Activated T-cell treated with anti-CD3 and anti-CD28 coated beads, Interleukin-2, amount 50 U/mL, for 72 hours (primary cell): ENCODE results near the gene RASIP1. TPM values are rescaled to one million over a fixed set of nuclear protein-coding genes. Genes with fewer than 3 reads are reported as not detected.

ENCODE experiments used
- ATAC-seq, 2 donors: fragments of 150-1000 bp; cut with Tn5 transposase; replicated peaks in 1 of 2; 2 replicates each; pipeline ENCODE4 v1.10.0; 2021; ENCODE audit warnings: moderate library complexity in 2 of 2, mild to moderate bottlenecking in 1 of 2
- DNase-seq, 2 donors: peaks; one replicate each; pipeline ENCODE4 v3.0.0; 2021 to 2022; ENCODE audit warnings: mixed read lengths in 1 of 2
- H3K27ac Mint-ChIP-seq: one replicate; pipeline ENCODE4 v1.8.0; 2022; ENCODE audit warnings: mild to moderate bottlenecking, moderate library complexity, mixed read lengths
- H3K27me3 Mint-ChIP-seq: one replicate; pipeline ENCODE4 v1.8.0; 2022; ENCODE audit warnings: low read depth, mixed read lengths
- H3K36me3 Mint-ChIP-seq, 2 donors: one replicate each; pipeline ENCODE4 v1.8.0; 2022; ENCODE audit warnings: mixed read lengths in 2 of 2, mild to moderate bottlenecking in 1 of 2; ENCODE audit not compliant: insufficient read depth in 2 of 2
- H3K4me1 Mint-ChIP-seq: one replicate; pipeline ENCODE4 v1.8.0; 2022; ENCODE audit warnings: low read depth, mixed read lengths
- H3K4me3 Mint-ChIP-seq, 2 donors: one replicate each; pipeline ENCODE4 v1.8.0; 2022; ENCODE audit warnings: mild to moderate bottlenecking in 2 of 2, mixed read lengths in 2 of 2, moderate library complexity in 2 of 2
- H3K9me3 Mint-ChIP-seq, 2 donors: one replicate each; pipeline ENCODE4 v1.8.0; 2022; ENCODE audit warnings: mixed read lengths in 2 of 2
- total RNA-seq, 2 donors: library from RNA; stranded (reverse); gene quantifications; one replicate each; pipeline ENCODE4 v1.2.3, GENCODE V29; 2022

Gene RASIP1
- total RNA-seq, 2 donors from 2014 or later, result 0.53 to 0.86 TPM

- ATAC-seq, result no peak
Observed at GRCh38 chr19:48735031-48735615, 5.3 kb downstream of the RASIP1 start.

GRCh38 chr19:48734625-48735024, 5.8 kb downstream of the RASIP1 start:
- Mint-ChIP-seq H3K4me1 (peaks cover 6% of the 10 kb centered on the region), H3K4me3 (no peak overlapping the region), H3K9me3 (peaks cover 0 to 2% of the 10 kb centered on the region in 2 donors), H3K27ac (no peak overlapping the region), H3K27me3 (no peaks in the 10 kb centered on the region), H3K36me3 (no peaks in the 10 kb centered on the region)
- ATAC-seq (no peak), DNase-seq (no peak)

More at GRCh38 chr19:48735031-48735615, 5.3 kb downstream of the RASIP1 start:
- no peak for DNase-seq
- Mint-ChIP-seq H3K36me3 (no peaks in the 10 kb centered on the region), H3K27ac (no peak overlapping the region), H3K4me3 (no peak overlapping the region), H3K27me3 (no peaks in the 10 kb centered on the region), H3K4me1 (peaks cover 6% of the 10 kb centered on the region), H3K9me3 (peaks cover 0 to 2% of the 10 kb centered on the region in 2 donors)

- peaks cover 3 to 5% of the 10 kb centered on the region in 2 donors for H3K9me3 Mint-ChIP-seq
- H3K36me3 Mint-ChIP-seq, result peaks cover 6 to 8% of the 10 kb centered on the region in 2 donors
- no peak overlapping the region for H3K4me3 Mint-ChIP-seq
- ATAC-seq, result no peak
- H3K27me3 Mint-ChIP-seq, result no peaks in the 10 kb centered on the region
- no peak for DNase-seq
- H3K27ac Mint-ChIP-seq, result no peak overlapping the region
- H3K4me1 Mint-ChIP-seq, result peaks cover 7% of the 10 kb centered on the region
Observed at GRCh38 chr19:48731452-48731851, 9.0 kb downstream of the RASIP1 start.

DNA sequence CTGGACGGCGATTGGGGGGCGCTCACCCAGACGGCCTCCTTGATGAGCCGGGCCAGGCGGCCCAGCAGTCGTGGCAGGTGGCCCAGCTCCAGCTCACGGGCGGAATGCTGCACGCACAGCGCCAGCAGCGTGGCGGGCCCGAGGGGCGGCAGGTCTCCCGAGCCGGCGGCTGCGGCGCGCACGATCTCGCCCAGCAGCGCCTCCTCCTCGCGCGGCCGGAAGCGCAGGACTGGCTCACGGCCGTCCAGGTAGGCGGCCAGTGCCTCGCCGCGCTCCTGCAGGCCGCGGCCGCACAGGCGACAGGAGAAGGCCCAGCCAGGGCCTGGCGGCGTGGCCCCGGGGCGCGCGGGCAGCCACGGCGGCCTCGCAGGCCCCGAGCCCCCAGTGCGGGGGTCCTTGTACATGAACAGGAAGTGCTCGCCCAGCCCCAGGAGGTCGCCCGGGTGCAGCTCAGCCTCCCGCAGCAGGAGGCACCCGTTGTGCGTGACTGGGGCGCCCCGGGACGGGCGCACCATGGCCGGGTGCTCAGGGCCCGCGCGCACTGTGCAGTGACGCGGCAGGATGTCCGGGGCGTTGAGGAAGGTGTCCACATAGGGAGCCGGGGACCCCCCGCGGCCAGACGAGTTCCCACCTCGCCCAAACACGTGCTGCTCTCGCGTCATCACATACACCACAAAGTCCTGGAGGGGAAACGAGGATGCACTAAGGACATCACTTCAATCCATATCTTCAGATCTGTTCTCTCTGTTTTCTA, 11.3 kb downstream of the RASIP1 start:
- ATAC-seq, result no peak
- Mint-ChIP-seq H3K36me3 (peaks cover 15 to 20% of the 10 kb centered on the region in 2 donors), H3K4me3 (no peak overlapping the region), H3K9me3 (peaks cover 9 to 11% of the 10 kb centered on the region in 2 donors), H3K27ac (no peak overlapping the region), H3K27me3 (no peaks in the 10 kb centered on the region), H3K4me1 (peaks cover 26% of the 10 kb centered on the region)
- no peak for DNase-seq

GRCh38 chr19:48726556-48726955, 13.9 kb downstream of the RASIP1 start:
- no peak for DNase-seq
- Mint-ChIP-seq H3K27me3 (no peaks in the 10 kb centered on the region), H3K4me3 (no peak overlapping the region), H3K27ac (no peak overlapping the region), H3K9me3 (peaks cover 9 to 11% of the 10 kb centered on the region in 2 donors), H3K4me1 (peaks cover 26% of the 10 kb centered on the region), H3K36me3 (peaks cover 15 to 20% of the 10 kb centered on the region in 2 donors)
- peak in 1 of 2 donors; percentile 63 for ATAC-seq

GRCh38 chr19:48724796-48725753, 15.3 kb downstream of the RASIP1 start:
- peak overlapping the region; percentile 59 to 68 for H3K4me3 Mint-ChIP-seq

DNA sequence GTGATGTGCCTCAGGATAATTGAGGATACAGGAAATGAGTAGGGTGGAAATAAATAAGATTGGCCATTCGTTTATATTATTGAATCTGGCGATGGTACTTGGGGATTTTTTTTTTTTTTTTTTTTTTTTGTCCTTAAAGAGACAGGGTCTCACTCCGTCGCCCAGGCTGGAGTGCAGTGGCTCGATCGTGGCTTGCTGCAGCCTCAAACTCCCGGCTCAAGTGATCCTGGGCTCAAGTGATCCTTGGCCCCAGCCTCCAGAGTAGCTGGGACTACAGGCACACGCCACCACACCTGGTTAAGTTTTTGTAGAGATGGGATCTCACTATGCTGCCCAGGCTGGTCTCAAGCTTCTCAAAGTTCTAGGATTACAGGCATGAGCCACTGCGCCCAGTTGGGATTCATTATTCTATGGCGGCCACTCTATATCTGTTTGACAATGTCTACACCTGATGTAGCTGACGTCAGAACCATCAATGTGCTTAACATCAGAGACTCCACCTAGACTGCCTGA, 18.2 kb downstream of the RASIP1 start:
- H3K27ac Mint-ChIP-seq, result no peak overlapping the region
- ATAC-seq (no peak), DNase-seq (no peak)
- H3K4me3 Mint-ChIP-seq, result peak overlapping the region in 1 of 2 donors; percentile 98
- H3K9me3 Mint-ChIP-seq, result peaks cover 6 to 11% of the 10 kb centered on the region in 2 donors
- H3K4me1 Mint-ChIP-seq, result peaks cover 39% of the 10 kb centered on the region
- no peaks in the 10 kb centered on the region for H3K27me3 Mint-ChIP-seq
- H3K36me3 Mint-ChIP-seq, result peaks cover 12 to 14% of the 10 kb centered on the region in 2 donors

More at GRCh38 chr19:48724796-48725753, 15.3 kb downstream of the RASIP1 start:
- ATAC-seq, result peak; percentile 33 to 47
- H3K27ac Mint-ChIP-seq, result peak overlapping the region; percentile 84
- H3K36me3 Mint-ChIP-seq, result peaks cover 15 to 20% of the 10 kb centered on the region in 2 donors
- DNase-seq, result peak; percentile 31 to 40
- peaks cover 39% of the 10 kb centered on the region for H3K4me1 Mint-ChIP-seq
- no peaks in the 10 kb centered on the region for H3K27me3 Mint-ChIP-seq
- peaks cover 7 to 11% of the 10 kb centered on the region in 2 donors for H3K9me3 Mint-ChIP-seq

GRCh38 chr19:48720613-48721296, 19.7 kb downstream of the RASIP1 start:
- peak overlapping the region; percentile 98 for H3K4me3 Mint-ChIP-seq
- H3K27me3 Mint-ChIP-seq, result no peaks in the 10 kb centered on the region
- H3K36me3 Mint-ChIP-seq, result peaks cover 7 to 8% of the 10 kb centered on the region in 2 donors
- H3K9me3 Mint-ChIP-seq, result peaks cover 4 to 7% of the 10 kb centered on the region in 2 donors
- H3K4me1 Mint-ChIP-seq, result peaks cover 26% of the 10 kb centered on the region
- ATAC-seq, result peak; percentile 95
- peak; percentile 91 to 95 for DNase-seq
- H3K27ac Mint-ChIP-seq, result peak overlapping the region; percentile 95

DNA sequence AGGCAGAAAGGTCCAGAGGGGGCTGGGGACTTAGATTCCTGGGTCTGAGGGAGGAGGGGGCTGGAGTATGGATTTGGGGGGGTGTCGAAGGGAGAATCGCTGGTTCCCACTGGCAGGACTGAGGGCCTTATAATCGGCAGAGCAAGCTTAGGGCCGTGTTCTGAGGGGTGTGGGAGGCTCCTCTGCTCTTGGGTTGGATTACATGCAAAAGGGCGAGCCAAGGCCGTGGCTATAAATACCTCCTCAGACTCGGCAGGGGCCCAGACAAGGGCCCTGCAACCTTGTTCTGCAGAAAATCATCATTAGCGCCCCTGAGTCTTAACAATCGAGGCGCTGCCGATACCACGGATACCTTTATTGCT, 20.2 kb downstream of the RASIP1 start:
- DNase-seq (no peak), ATAC-seq (no peak)
- peaks cover 4% of the 10 kb centered on the region in 2 donors for H3K9me3 Mint-ChIP-seq
- H3K4me3 Mint-ChIP-seq, result peak overlapping the region; percentile 98
- H3K27me3 Mint-ChIP-seq, result no peaks in the 10 kb centered on the region
- peaks cover 23% of the 10 kb centered on the region for H3K4me1 Mint-ChIP-seq
- peak overlapping the region; percentile 95 for H3K27ac Mint-ChIP-seq
- peaks cover 4% of the 10 kb centered on the region in 2 donors for H3K36me3 Mint-ChIP-seq

DNA sequence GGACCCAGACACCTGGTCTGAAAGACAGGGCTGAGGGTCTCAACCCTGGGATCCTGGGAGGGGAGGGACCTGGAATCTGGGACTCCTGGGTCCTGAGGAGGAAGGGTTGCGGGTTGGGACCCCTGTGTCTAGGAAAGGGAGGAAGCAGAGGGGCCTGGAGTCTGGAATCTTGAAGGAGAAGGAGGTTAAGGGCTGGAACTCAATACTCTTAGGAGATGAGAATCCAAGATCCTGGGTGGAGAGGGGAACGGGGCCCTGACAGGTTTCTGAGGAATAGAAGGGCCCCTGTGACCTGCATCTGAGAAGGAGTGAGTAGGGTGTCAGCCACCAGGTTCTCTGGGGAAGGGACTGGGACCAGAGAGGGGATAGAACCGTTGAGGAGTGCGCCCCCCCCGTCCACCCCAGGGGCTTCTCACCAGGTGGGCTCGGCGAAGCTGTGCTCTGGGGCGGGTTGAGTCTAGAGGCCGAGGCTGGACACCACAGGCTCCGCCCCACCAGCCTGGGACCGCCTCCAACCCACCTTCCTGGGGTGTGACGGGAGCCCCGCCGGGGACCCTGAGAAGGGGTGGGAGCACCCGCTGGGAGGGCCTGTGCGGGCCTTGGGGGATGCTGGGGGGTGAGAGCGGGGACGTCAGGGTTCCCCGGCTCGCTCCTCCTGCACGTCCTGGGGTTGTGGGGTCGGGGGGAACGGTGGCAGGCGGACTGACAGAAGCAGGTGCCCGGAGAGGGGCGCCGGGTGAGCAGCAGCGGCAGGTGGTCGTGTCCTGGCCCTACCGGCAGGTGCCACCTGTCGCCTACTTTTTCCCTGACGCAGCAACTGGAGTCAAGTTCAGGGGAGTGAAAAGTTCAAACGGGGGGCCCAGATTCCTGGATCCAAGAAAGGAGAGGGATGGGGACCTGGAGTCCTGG, 20.9 kb downstream of the RASIP1 start, which contains the start of gene MAMSTR:
MAMSTR (minus strand) TSS at position 463 of the 909 bp plus-strand sequence. CDS start 694 bp downstream, outside the sequence.
- H3K4me1 Mint-ChIP-seq, result peaks cover 23% of the 10 kb centered on the region
- H3K27ac Mint-ChIP-seq, result peak within 1 kb of the TSS; percentile 95
- DNase-seq, result no peak
- H3K27me3 Mint-ChIP-seq, result no peaks in the 10 kb centered on the region
- H3K36me3 Mint-ChIP-seq, result no peaks in the 10 kb centered on the region
- ATAC-seq, result no peak
- peak within 1 kb of the TSS; percentile 98 for H3K4me3 Mint-ChIP-seq
- H3K9me3 Mint-ChIP-seq, result no peaks in the 10 kb centered on the region

DNA sequence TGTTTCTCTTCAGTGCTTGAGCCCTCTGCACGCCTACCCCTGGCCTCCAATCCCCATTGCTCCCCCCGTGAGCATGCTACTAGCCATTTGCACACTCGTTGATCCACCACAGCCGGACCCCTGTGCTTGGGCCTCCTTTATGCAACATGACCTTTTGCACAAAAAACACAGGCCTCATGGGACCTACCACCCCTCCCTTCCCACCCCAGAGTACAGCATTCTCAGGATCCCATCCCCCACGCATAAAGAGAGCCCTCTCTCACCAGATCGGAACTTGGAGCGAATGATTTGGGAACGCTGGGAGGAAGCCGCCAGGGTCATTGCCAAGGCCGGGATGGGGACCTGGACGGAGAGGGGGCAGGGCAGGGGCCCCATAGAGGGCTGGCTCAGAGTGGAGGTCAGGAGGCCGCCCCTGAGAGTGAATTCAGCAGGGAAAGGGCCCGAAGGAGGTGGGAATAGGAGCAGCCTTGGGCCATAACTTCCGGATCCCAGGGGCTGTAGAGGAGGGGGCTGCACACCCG, 21.6 kb downstream of the RASIP1 start:
- ATAC-seq, result no peak
- Mint-ChIP-seq H3K4me3 (peak overlapping the region in 1 of 2 donors; percentile 52), H3K4me1 (peaks cover 24% of the 10 kb centered on the region), H3K27me3 (no peaks in the 10 kb centered on the region), H3K27ac (no peak overlapping the region), H3K9me3 (no peaks in the 10 kb centered on the region), H3K36me3 (no peaks in the 10 kb centered on the region)
- DNase-seq, result no peak
